Measurements from ENCODE around the gene USP40. TPM values are rescaled to one million over a fixed set of nuclear protein-coding genes. Genes with fewer than 3 reads are reported as not detected.

The USP40 gene
- total RNA-seq, 2 experiments from 2014 or later = 5.5 to 6.0 TPM

GRCh38 chr2:233464056-233464455 lies 102.5 kb downstream of the USP40 start:
- CTCF ChIA-PET = no interaction called here
- no peaks in the 10 kb centered on the region for H3K4me1 Mint-ChIP-seq
- no peak for DNase-seq
- POLR2A ChIA-PET = no interaction called here
- peaks cover 43% of the 10 kb centered on the region for H3K36me3 Mint-ChIP-seq (ENCODE audit: low read depth)
- no peak overlapping the region for H3K4me3 Mint-ChIP-seq
- no peaks in the 10 kb centered on the region for H3K27me3 Mint-ChIP-seq
- H3K27ac Mint-ChIP-seq = no peak overlapping the region
- no peaks in the 10 kb centered on the region for H3K9me3 Mint-ChIP-seq

- no peak overlapping the region for H3K4me3 Mint-ChIP-seq
- no peaks in the 10 kb centered on the region for H3K27me3 Mint-ChIP-seq
- H3K36me3 Mint-ChIP-seq (ENCODE audit: low read depth) = peaks cover 39% of the 10 kb centered on the region
- POLR2A ChIA-PET = no interaction called here
- H3K4me1 Mint-ChIP-seq = no peaks in the 10 kb centered on the region
- no peak overlapping the region for H3K27ac Mint-ChIP-seq
- no peak for DNase-seq
- CTCF ChIA-PET = no interaction called here
- no peaks in the 10 kb centered on the region for H3K9me3 Mint-ChIP-seq
Measured at GRCh38 chr2:233463586-233463985, 103.0 kb downstream of the USP40 start.

GRCh38 chr2:233462826-233463470 lies 103.6 kb downstream of the USP40 start:
- no peak for DNase-seq
- H3K9me3 Mint-ChIP-seq = no peaks in the 10 kb centered on the region
- no peak overlapping the region for H3K4me3 Mint-ChIP-seq
- CTCF ChIA-PET = no interaction called here
- no peaks in the 10 kb centered on the region for H3K27me3 Mint-ChIP-seq
- peaks cover 37% of the 10 kb centered on the region for H3K36me3 Mint-ChIP-seq (ENCODE audit: low read depth)
- H3K27ac Mint-ChIP-seq = no peak overlapping the region
- no peaks in the 10 kb centered on the region for H3K4me1 Mint-ChIP-seq
- POLR2A ChIA-PET = no interaction called here

- ChIA-PET POLR2A (no interaction called here), CTCF (no interaction called here)
- Mint-ChIP-seq H3K4me1 (no peaks in the 10 kb centered on the region), H3K9me3 (no peaks in the 10 kb centered on the region), H3K27me3 (no peaks in the 10 kb centered on the region), H3K36me3 (ENCODE audit: low read depth) (peaks cover 39% of the 10 kb centered on the region), H3K4me3 (no peak overlapping the region), H3K27ac (no peak overlapping the region)
- no peak for DNase-seq
Measured at GRCh38 chr2:233462202-233462785, 104.3 kb downstream of the USP40 start.

GRCh38 chr2:233461481-233461891 lies 105.1 kb downstream of the USP40 start:
- Mint-ChIP-seq H3K9me3 (no peaks in the 10 kb centered on the region), H3K4me3 (no peak overlapping the region), H3K4me1 (no peaks in the 10 kb centered on the region), H3K36me3 (ENCODE audit: low read depth) (peaks cover 38% of the 10 kb centered on the region), H3K27me3 (no peaks in the 10 kb centered on the region), H3K27ac (no peak overlapping the region)
- ChIA-PET POLR2A (interaction anchor here (0.6 kb wide), 1 partner anchor 1202 kb away, joined by 5 read pairs; no protein-coding TSS in a partner anchor), CTCF (no interaction called here)
- DNase-seq = no peak

GRCh38 chr2:233460726-233461441 lies 105.7 kb downstream of the USP40 start:
- no peaks in the 10 kb centered on the region for H3K9me3 Mint-ChIP-seq
- H3K4me1 Mint-ChIP-seq = no peaks in the 10 kb centered on the region
- CTCF ChIA-PET = no interaction called here
- no peaks in the 10 kb centered on the region for H3K27me3 Mint-ChIP-seq
- H3K4me3 Mint-ChIP-seq = no peak overlapping the region
- POLR2A ChIA-PET = interaction anchor here (0.6 kb wide), 1 partner anchor 1201 kb away, joined by 5 read pairs; no protein-coding TSS in a partner anchor
- H3K36me3 Mint-ChIP-seq (ENCODE audit: low read depth) = peaks cover 38% of the 10 kb centered on the region
- no peak overlapping the region for H3K27ac Mint-ChIP-seq
- no peak for DNase-seq

- Mint-ChIP-seq H3K9me3 (no peaks in the 10 kb centered on the region), H3K27ac (no peak overlapping the region), H3K36me3 (ENCODE audit: low read depth) (peaks cover 43% of the 10 kb centered on the region), H3K4me1 (no peaks in the 10 kb centered on the region), H3K4me3 (no peak overlapping the region), H3K27me3 (no peaks in the 10 kb centered on the region)
- POLR2A ChIA-PET = no interaction called here
- CTCF ChIA-PET = interaction anchor here (1.3 kb wide), 1 partner anchor 12 kb away, joined by 3 read pairs; no protein-coding TSS in a partner anchor
- DNase-seq = no peak
Measured at GRCh38 chr2:233459426-233459825, 107.2 kb downstream of the USP40 start.

GRCh38 chr2:233458826-233459225 lies 107.8 kb downstream of the USP40 start:
- H3K36me3 Mint-ChIP-seq (ENCODE audit: low read depth) = peaks cover 43% of the 10 kb centered on the region
- H3K9me3 Mint-ChIP-seq = no peaks in the 10 kb centered on the region
- no peaks in the 10 kb centered on the region for H3K27me3 Mint-ChIP-seq
- ChIA-PET POLR2A (no interaction called here), CTCF (interaction anchor here (1.3 kb wide), 1 partner anchor 11 kb away, joined by 3 read pairs; no protein-coding TSS in a partner anchor)
- no peak overlapping the region for H3K4me3 Mint-ChIP-seq
- no peaks in the 10 kb centered on the region for H3K4me1 Mint-ChIP-seq
- H3K27ac Mint-ChIP-seq = no peak overlapping the region
- DNase-seq = no peak

- H3K36me3 Mint-ChIP-seq (ENCODE audit: low read depth) = peaks cover 45% of the 10 kb centered on the region
- H3K4me3 Mint-ChIP-seq = no peak overlapping the region
- no peak for DNase-seq
- H3K27me3 Mint-ChIP-seq = no peaks in the 10 kb centered on the region
- POLR2A ChIA-PET = no interaction called here
- H3K4me1 Mint-ChIP-seq = no peaks in the 10 kb centered on the region
- CTCF ChIA-PET = interaction anchor here (0.6 to 1.3 kb wide), 3 partner anchors 9 to 120 kb away, joined by 3 read pairs; no protein-coding TSS in a partner anchor
- H3K9me3 Mint-ChIP-seq = no peaks in the 10 kb centered on the region
- H3K27ac Mint-ChIP-seq = no peak overlapping the region
Measured at GRCh38 chr2:233458031-233458610, 108.5 kb downstream of the USP40 start.

- CTCF ChIA-PET = interaction anchor here (1.0 kb wide), 1 partner anchor 119 kb away, joined by 3 read pairs; no protein-coding TSS in a partner anchor
- Mint-ChIP-seq H3K36me3 (ENCODE audit: low read depth) (peaks cover 46% of the 10 kb centered on the region), H3K4me1 (no peaks in the 10 kb centered on the region), H3K4me3 (no peak overlapping the region), H3K27me3 (no peaks in the 10 kb centered on the region), H3K27ac (no peak overlapping the region), H3K9me3 (no peaks in the 10 kb centered on the region)
- DNase-seq = no peak
- POLR2A ChIA-PET = no interaction called here
Measured at GRCh38 chr2:233457356-233457755, 109.2 kb downstream of the USP40 start.

GRCh38 chr2:233456934-233457333 lies 109.6 kb downstream of the USP40 start:
- CTCF ChIA-PET = interaction anchor here (0.6 kb wide), 1 partner anchor 9 kb away, joined by 3 read pairs; no protein-coding TSS in a partner anchor

GRCh38 chr2:233456111-233456510 lies 110.5 kb downstream of the USP40 start:
- ChIA-PET CTCF (interaction anchor here (1.2 to 1.6 kb wide), 2 partner anchors 13 to 29 kb away, joined by 3 to 4 read pairs; no protein-coding TSS in a partner anchor), POLR2A (no interaction called here)
- Mint-ChIP-seq H3K36me3 (ENCODE audit: low read depth) (peaks cover 47% of the 10 kb centered on the region), H3K4me3 (no peak overlapping the region), H3K27ac (no peak overlapping the region), H3K9me3 (no peaks in the 10 kb centered on the region), H3K4me1 (no peaks in the 10 kb centered on the region), H3K27me3 (no peaks in the 10 kb centered on the region)
- no peak for DNase-seq

More at GRCh38 chr2:233456934-233457333, 109.6 kb downstream of the USP40 start:
- H3K4me3 Mint-ChIP-seq = no peak overlapping the region
- peaks cover 46% of the 10 kb centered on the region for H3K36me3 Mint-ChIP-seq (ENCODE audit: low read depth)
- no peaks in the 10 kb centered on the region for H3K9me3 Mint-ChIP-seq
- no peaks in the 10 kb centered on the region for H3K27me3 Mint-ChIP-seq
- no peak overlapping the region for H3K27ac Mint-ChIP-seq
- no peaks in the 10 kb centered on the region for H3K4me1 Mint-ChIP-seq
- DNase-seq = no peak
- POLR2A ChIA-PET = no interaction called here

GRCh38 chr2:233455491-233455890 lies 111.1 kb downstream of the USP40 start:
- CTCF ChIA-PET = interaction anchor here (1.2 to 1.6 kb wide), 2 partner anchors 12 to 29 kb away, joined by 3 to 4 read pairs; no protein-coding TSS in a partner anchor
- POLR2A ChIA-PET = no interaction called here
- Mint-ChIP-seq H3K9me3 (no peaks in the 10 kb centered on the region), H3K27ac (no peak overlapping the region), H3K4me3 (no peak overlapping the region), H3K27me3 (no peaks in the 10 kb centered on the region), H3K4me1 (no peaks in the 10 kb centered on the region), H3K36me3 (ENCODE audit: low read depth) (peaks cover 51% of the 10 kb centered on the region)
- no peak for DNase-seq

All from activated CD4-positive, alpha-beta T cell treated with anti-CD3 and anti-CD28 coated beads, Interleukin-2, amount 10 ng/mL, durations not matched to agents 7 days and 5 days (primary cell).